Measurements from ENCODE around the gene LRRC10B.

DNA sequence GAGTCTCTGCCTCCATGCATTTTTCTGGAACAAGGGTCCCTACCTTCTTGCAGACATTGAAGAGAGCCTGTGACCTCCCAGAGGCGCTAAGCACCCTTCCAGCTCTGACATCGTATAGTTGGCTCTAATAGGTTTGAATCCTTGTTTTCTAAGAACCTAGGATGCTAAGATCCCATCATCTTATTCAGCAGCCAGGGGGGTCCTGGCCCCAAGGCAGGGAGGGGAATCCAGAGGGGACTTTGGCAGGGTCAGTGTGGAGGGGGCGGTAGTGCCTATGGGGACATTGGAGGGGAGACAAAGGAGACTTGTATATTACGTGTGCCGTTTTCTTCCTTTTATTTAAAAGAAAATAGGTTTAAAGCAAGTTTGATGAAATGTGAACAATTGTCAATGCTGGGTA is 3.4 kb upstream of the LRRC10B start:
- TF ChIP-seq CTCF (IDR thresholded peaks at IDR 0.05; ENCODE audit: insufficient read depth, low read length) = no peak
- no peak for TF ChIP-seq POLR2AphosphoS5 (IDR thresholded peaks at IDR 0.05; ENCODE audit: low read depth)
